ENCODE measurements around the gene JMJD8. TPM values are rescaled to one million over a fixed set of nuclear protein-coding genes. Genes with fewer than 3 reads are reported as not detected.
A peak's percentile ranks its signal among the peaks of the same experiment; 100 is the strongest.

The JMJD8 gene
- total RNA-seq, 1 donor from 2014 or later = 62.9 TPM

DNA sequence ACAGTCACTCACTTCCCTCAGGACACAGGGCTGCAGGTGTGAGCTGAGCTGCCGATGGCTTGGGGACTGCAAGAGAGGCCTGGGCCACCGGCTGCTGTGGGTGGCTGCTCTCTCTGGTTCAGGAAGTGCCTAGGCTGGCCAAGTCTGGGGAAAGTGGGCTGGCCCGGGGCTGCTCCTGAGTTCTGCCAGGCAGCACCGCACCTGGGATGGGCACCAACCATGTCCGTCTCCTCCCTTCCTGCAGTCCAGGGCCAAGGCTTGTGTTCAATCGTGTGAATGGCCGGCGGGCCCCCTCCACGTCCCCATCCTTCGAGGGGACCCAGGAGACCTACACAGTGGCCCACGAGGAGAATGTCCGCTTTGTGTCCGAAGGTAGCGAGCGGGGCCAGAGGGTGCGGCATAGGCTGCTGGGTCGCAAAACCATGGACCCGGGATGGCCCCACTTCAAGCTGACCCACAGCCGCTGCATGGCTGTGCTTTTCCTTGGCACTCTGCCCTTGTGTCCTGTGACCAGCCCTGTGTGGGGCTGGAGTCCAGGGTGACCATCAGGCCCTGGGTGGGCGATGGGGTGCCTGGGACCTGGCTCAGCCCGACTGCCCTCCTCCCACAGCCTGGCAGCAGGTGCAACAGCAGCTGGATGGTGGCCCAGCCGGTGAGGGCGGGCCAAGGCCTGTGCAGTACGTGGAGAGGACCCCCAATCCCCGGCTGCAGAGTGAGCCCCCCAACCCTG is 36.8 kb downstream of the JMJD8 start:
- DNase-seq (ENCODE audit: extremely low spot score in 2 of 2) = no peak
- no peak for TF ChIP-seq POLR2A (IDR thresholded peaks at IDR 0.05)
- TF ChIP-seq POLR2AphosphoS5 (IDR thresholded peaks at IDR 0.05; ENCODE audit: insufficient read depth in 1 of 2, low read depth in 1 of 2) = no peak
- TF ChIP-seq, protein P1, sequence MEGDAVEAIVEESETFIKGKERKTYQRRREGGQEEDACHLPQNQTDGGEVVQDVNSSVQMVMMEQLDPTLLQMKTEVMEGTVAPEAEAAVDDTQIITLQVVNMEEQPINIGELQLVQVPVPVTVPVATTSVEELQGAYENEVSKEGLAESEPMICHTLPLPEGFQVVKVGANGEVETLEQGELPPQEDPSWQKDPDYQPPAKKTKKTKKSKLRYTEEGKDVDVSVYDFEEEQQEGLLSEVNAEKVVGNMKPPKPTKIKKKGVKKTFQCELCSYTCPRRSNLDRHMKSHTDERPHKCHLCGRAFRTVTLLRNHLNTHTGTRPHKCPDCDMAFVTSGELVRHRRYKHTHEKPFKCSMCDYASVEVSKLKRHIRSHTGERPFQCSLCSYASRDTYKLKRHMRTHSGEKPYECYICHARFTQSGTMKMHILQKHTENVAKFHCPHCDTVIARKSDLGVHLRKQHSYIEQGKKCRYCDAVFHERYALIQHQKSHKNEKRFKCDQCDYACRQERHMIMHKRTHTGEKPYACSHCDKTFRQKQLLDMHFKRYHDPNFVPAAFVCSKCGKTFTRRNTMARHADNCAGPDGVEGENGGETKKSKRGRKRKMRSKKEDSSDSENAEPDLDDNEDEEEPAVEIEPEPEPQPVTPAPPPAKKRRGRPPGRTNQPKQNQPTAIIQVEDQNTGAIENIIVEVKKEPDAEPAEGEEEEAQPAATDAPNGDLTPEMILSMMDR (IDR thresholded peaks at IDR 0.05) = no peak
- no peaks in the 10 kb centered on the region for H3K27me3 ChIP-seq
- no peak overlapping the region for H3K4me3 ChIP-seq
- intact Hi-C loops (cut with DNase I) = loop anchor here (10.0 kb wide), 1 partner anchor 263 kb away; the partner anchor contains the start of gene PGAP6
- peaks cover 59% of the 10 kb centered on the region for H3K4me1 ChIP-seq
- no peak overlapping the region for H3K27ac ChIP-seq
- H3K9me3 ChIP-seq = no peaks in the 10 kb centered on the region
- H3K36me3 ChIP-seq = no peaks in the 10 kb centered on the region

DNA sequence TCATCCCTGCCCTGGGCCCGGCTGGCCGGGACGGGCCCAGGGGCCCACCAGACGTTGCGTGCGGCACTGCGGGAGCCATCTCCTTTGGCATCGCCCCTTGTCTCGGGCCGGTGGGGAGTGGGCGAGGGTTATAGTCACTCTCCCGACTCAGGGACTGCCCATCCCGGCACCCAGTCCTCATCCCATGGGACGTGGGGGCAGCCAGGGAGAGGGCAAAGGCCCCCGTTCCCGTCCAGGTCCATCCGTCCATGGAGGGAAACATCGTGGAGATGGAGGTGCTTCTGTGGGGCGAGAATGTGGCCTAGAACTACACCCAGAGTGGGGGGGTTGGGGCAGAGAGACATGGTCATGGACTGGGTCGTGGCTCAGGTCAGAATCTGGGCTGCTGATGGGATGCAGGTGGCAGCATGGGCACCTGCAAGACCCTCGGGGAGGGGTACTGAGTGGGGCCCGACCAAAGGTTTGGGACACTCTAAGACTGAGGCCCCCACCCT is 37.4 kb downstream of the JMJD8 start:
- H3K4me1 ChIP-seq = peaks cover 60% of the 10 kb centered on the region

DNA sequence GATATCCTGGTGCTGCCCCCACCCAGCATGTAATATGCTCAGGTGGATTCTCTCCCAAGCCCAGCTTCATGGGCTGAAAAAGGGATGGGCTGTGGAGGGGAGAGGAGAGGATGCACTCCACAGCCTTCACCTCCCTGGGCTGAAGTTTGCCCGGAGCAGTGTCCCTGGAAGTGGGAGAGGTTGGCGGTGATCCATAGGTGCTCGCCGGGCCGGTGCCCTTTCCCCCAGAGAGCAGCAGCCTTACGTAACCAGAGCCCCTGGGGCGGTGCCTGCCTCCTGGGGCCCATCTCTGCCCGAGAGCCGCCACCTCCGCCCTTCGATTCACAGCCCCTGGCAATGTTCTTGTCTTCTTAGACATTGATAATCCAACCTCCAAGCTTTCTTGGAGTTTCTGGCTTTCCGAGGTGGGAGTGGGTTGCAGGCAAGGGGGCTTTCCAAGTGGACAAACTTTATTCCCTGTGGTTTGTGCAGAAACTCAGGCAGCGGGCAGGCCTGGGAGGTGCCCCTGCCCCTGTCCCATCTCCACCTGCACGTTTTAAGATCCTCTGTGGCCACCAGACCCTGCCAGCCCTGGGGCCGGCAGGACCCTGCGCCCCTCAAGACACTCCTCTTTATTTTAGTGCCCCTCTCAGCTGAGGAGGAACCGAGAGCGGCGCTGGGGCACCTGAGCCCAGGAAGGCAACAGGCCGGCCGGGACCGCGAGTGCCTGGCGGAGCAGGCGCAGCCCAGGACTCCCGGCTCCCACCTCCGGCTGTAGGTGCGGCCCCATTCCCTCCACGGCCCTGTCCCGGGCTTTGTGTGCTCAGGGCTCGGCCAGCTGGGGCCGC is 38.1 kb downstream of the JMJD8 start:
- H3K9me3 ChIP-seq = no peaks in the 10 kb centered on the region
- TF ChIP-seq POLR2AphosphoS5 (IDR thresholded peaks at IDR 0.05; ENCODE audit: insufficient read depth in 1 of 2, low read depth in 1 of 2) (no peak), POLR2A (IDR thresholded peaks at IDR 0.05) (no peak)
- intact Hi-C loops (cut with DNase I) = loop anchor here (10.0 kb wide), 1 partner anchor 261 kb away; the partner anchor contains the start of gene PGAP6
- no peaks in the 10 kb centered on the region for H3K27me3 ChIP-seq
- no peak overlapping the region for H3K27ac ChIP-seq
- H3K36me3 ChIP-seq = no peaks in the 10 kb centered on the region
- peaks cover 66% of the 10 kb centered on the region for H3K4me1 ChIP-seq
- H3K4me3 ChIP-seq = no peak overlapping the region
- DNase-seq (ENCODE audit: extremely low spot score in 2 of 2) = no peak

More for the DNA sequence above, 37.4 kb downstream of the JMJD8 start:
- Histone ChIP-seq H3K27me3 (no peaks in the 10 kb centered on the region), H3K9me3 (no peaks in the 10 kb centered on the region), H3K27ac (no peak overlapping the region), H3K36me3 (no peaks in the 10 kb centered on the region), H3K4me3 (no peak overlapping the region)
- no peak for TF ChIP-seq POLR2AphosphoS5 (IDR thresholded peaks at IDR 0.05; ENCODE audit: insufficient read depth in 1 of 2, low read depth in 1 of 2)
- TF ChIP-seq, protein P1 (IDR thresholded peaks at IDR 0.05) = no peak
- no peak for DNase-seq (ENCODE audit: extremely low spot score in 2 of 2)
- intact Hi-C loops (cut with DNase I) = loop anchor here (10.0 kb wide), 1 partner anchor 262 kb away; the partner anchor contains the start of gene PGAP6

DNA sequence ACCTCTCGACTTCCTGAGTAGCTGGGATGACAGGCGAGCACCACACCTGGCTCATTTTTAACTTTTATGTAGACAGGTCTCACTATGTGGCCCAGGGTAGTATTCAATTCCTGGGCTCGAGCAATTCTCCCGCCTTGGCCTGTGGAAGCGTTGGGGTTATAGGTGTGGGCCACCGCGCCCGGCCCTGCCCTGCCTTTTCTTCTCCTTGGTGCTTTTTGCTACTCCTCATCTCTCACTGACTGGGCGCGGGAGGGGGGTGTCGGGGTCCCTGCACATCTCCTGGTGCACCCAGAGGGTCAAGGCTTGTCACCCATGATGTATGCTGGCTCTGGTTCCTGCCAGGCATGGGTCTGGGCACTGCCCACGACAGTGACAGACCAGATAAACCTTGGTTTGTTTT is 39.6 kb downstream of the JMJD8 start:
- Histone ChIP-seq H3K36me3 (no peaks in the 10 kb centered on the region), H3K27ac (no peak overlapping the region), H3K27me3 (no peaks in the 10 kb centered on the region), H3K4me3 (no peak overlapping the region), H3K4me1 (peaks cover 63% of the 10 kb centered on the region), H3K9me3 (no peaks in the 10 kb centered on the region)
- intact Hi-C loops (cut with DNase I) = loop anchor here (10.0 kb wide), 1 partner anchor 260 kb away; the partner anchor contains the start of gene PGAP6
- TF ChIP-seq, protein P1 (IDR thresholded peaks at IDR 0.05) = no peak
- TF ChIP-seq POLR2A (IDR thresholded peaks at IDR 0.05) (no peak), POLR2AphosphoS5 (IDR thresholded peaks at IDR 0.05; ENCODE audit: insufficient read depth in 1 of 2, low read depth in 1 of 2) (no peak)
- DNase-seq (ENCODE audit: extremely low spot score in 2 of 2) = no peak

DNA sequence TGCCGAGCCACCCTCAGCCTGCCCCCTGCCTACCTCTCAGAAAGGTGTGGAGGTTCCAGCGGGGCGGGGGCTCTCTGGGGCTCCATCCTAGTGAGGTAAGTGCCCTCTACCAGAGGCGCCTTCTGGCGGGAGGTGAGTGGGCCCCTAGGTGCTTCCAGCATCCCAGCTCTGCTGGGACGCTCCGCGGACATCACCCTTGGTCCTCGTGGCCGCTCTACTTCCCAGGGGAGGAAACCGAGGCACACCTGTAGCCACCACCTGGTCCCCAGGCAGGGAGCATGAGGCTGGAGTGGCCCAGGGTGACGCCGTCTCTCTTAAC is 41.1 kb downstream of the JMJD8 start:
- peak overlapping the region; percentile 59 to 83 for H3K4me3 ChIP-seq
- H3K27ac ChIP-seq = no peak overlapping the region
- TF ChIP-seq POLR2AphosphoS5 (IDR thresholded peaks at IDR 0.05; ENCODE audit: insufficient read depth in 1 of 2, low read depth in 1 of 2) = no peak
- TF ChIP-seq, protein P1 (IDR thresholded peaks at IDR 0.05) = no peak
- no peak for TF ChIP-seq POLR2A (IDR thresholded peaks at IDR 0.05)
- H3K9me3 ChIP-seq = no peaks in the 10 kb centered on the region
- intact Hi-C loops (cut with DNase I) = loop anchor here (10.0 kb wide), 1 partner anchor 258 kb away; the partner anchor contains the start of gene PGAP6
- no peaks in the 10 kb centered on the region for H3K36me3 ChIP-seq
- H3K4me1 ChIP-seq = peaks cover 56% of the 10 kb centered on the region
- H3K27me3 ChIP-seq = no peaks in the 10 kb centered on the region
- no peak for DNase-seq (ENCODE audit: extremely low spot score in 2 of 2)

Data from vagina (tissue), 2 donors.